Measurements from ENCODE around the gene SSH3. TPM values are rescaled to one million over a fixed set of nuclear protein-coding genes. Genes with fewer than 3 reads are reported as not detected.
A peak's percentile ranks its signal among the peaks of the same experiment; 100 is the strongest.

Gene SSH3
- total RNA-seq, 1 experiment from 2014 or later, result 10.0 TPM

DNA sequence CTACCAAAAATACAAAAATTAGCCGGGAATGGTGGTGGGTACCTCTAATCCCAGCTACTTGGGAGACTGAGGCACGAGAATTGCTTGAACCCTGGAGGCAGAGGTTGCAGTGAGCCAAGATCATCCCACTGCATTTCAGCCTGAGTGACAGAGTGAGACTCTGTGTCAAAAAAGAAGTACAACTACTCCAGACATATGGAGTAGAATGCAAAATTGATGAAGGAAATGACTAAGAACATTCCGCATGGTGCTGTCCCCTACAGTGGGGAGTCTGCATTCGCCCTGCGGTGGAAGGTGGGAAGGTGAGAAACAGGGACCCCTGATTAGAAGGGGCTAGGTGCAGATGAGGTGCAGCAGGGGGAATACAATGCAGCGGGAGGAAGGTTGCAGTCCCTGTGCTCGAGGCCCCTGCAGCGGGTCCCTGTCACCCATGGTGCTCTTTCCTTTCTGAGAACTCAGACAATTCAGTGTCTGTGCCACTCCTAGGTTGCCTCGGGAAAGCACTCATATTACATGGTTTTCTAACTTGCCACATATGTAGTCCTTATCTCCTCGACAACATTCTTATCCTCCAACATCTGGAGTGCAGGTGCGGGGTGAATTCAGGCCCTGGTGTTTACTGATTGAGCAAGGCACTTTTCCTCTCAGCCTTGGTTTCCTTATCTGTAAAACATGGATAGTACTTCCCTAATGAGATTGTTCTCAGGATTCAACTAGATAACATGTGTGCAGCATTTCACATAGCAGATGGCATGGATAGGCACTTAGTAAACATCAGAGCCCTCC, 44.8 kb downstream of the SSH3 start:
- DNase-seq (ENCODE audit: low spot score), result no peak

DNA sequence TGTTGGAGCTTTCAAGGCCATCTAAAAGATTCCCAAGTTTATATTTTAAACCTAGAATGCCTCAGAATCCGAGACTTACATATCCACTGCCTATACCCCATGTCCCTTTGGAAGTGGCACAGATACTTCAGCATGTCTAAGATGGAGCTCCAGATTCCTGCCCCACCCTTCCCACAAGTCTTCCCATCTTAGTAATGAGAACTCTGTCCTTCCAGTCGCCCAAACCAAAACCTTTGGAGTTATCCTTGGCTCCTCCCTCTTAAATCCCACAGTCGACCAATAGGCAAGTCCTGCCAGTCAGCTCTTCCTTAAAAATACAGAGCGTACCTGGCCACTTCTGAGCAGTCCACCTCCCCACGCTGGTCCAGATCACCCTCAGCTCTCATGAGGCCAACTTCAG, 45.7 kb downstream of the SSH3 start:
- DNase-seq (ENCODE audit: low spot score), result no peak

DNA sequence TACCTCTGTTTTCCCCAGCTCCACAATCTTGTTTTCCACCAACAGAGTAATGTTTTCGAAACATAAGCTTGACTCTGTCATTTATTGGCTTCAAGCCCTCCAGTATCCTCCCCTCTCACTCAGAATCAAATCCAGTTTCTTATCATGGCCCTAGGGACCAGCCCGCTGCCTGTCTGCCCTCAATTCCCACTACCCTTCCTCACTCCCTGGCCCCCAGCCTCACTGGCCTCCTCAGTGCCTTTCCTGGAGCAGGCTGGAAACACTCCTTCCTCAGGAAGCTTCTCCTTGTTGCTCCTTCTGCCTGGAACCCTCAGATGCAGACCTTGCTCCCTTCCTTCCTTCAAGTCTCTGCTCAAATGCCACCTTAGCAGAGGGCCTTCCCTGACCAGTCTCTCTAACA, 46.1 kb downstream of the SSH3 start:
- DNase-seq (ENCODE audit: low spot score), result no peak

DNA sequence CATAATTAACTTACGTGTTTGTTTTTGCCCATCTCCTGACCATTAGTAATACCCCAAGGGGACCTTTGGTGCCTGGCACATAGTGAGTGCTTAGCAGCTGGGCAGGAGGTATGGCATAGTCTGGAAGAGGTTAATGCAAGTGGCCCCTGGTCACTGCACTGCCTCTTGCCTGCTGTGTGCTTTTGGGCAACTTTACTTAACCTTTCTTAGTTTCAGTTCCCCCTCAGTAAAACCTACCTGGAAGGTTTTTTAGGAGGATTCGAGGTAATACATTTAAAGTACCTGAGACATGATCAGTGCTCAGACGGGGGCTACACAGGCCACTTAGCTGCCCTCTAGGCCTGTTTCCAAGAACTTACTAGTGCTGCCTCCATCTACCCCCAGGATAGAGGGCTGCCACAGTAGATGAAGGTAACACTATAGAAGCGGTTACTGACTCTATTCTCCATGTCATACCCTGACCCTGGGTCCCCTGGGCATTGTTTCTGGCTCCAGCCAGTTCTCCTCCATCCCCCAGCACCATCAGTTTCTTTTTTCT, 46.7 kb downstream of the SSH3 start:
- DNase-seq (ENCODE audit: low spot score), result no peak

DNA sequence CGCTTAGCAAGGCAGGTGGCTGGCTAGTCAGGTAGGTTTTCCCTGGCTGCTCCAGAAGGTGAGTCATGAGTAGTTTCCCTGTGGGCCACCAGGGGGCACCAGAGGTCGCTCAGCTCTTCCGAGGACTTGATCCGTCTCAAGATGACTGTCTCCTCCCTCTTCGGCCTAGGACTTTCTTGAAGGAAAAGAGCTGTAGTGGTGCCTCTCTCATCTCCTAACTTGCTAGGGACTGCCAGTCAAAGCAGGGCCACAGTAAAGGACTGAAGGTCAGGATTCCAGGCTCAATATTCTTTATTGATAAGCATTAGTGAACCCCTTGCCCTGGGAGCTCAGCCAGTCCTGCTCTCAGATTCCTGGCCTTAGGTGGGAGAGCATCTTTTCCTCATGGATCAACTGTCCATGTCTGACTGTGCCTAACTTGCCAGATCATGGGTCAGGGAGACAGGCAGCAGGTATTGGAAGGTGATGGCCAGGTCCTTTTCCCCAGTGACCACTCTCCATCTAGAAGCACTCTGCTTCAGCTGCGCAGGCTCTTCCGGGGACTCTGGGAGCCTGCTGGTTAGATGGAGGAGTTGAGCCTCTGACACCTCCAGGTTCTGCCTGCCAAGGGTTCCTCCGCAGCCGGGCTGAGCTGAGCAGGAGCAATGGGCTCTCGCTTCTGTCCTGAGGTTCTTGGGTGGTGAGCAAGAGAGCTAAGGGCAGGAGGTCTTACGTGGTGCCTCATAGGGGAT, 48.1 kb downstream of the SSH3 start:
- peak; percentile 75 for DNase-seq (ENCODE audit: low spot score)

DNA sequence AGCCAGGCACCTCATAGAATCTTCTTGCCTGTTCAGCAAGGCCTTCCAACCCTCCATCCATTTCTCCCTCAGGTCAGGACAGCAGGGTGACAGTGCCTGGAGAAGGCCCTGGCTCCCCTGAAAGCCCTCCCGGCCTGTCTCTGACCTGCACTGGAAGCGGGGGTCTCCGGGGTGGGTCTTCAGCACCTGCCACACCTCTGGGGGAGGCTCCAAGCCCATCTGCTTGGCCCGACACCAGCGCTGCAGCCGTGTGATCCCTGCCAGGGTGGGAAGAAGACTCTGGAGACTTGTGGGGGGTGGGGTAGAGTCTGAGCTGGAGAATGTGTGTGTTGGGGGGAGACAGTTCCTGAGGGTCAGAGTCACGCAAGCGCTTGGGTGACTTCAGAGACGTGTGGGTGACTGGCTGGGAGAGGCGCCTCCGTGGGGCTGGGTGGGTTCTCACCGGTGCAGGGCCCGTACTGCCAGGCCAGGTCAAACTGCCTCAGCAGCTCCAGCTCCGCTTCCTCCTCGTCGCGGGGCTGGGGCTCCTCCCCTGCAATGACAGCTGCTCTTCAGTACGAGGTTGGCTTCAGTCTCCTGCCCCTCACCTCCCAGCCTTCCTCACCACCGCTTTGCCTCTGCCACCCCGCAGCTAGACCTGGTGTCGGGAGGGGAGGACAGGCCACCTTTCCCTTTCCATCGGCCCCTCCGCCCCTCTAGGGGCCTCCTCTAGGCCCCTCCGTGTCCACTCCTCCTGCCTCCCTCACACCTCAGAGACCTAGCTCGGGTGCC, 49.4 kb downstream of the SSH3 start:
- DNase-seq (ENCODE audit: low spot score), result no peak

DNA sequence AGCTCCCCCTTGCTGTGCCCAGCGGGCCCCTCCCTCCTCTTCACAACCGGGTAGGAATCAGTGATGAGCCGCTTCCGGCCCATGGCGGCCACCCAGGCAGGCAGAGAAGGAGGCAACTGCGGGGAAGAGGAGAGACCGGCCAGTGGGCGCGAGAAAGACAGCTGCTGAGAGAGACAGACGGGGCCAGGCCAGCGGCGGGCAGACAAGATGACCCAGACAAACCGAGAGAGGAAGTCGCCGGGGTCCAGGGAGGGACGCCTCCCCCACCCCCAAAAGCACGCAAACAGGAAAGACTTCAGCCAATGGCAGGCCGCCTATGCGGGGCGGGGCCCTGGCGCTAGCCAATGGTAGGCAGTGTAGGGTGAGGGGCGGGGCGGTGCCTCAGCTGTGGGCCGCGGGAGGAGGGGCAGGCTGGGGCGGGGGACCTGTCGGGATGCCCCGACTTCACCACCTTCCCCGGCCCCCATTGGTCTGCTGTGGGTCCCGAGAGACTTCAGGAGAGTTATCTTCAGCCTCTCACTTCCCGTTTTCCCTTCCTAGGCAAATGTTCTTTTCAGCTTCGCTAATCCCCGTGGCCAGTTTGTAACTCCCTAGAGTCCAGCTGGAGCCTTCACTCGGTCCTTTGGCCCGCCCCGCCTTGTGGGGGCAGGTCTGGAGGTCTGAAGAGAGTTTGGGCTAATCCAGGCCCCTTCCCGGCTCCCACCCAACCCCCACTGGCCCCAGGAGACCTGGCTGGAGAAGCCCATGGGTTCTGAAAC, 50.2 kb downstream of the SSH3 start, which contains the start of gene POLD4:
POLD4 (minus strand) TSS at position 230 of the 758 bp plus-strand sequence; CDS start at position 83, 147 bp downstream.
- peak; percentile 93 for DNase-seq (ENCODE audit: low spot score)

DNA sequence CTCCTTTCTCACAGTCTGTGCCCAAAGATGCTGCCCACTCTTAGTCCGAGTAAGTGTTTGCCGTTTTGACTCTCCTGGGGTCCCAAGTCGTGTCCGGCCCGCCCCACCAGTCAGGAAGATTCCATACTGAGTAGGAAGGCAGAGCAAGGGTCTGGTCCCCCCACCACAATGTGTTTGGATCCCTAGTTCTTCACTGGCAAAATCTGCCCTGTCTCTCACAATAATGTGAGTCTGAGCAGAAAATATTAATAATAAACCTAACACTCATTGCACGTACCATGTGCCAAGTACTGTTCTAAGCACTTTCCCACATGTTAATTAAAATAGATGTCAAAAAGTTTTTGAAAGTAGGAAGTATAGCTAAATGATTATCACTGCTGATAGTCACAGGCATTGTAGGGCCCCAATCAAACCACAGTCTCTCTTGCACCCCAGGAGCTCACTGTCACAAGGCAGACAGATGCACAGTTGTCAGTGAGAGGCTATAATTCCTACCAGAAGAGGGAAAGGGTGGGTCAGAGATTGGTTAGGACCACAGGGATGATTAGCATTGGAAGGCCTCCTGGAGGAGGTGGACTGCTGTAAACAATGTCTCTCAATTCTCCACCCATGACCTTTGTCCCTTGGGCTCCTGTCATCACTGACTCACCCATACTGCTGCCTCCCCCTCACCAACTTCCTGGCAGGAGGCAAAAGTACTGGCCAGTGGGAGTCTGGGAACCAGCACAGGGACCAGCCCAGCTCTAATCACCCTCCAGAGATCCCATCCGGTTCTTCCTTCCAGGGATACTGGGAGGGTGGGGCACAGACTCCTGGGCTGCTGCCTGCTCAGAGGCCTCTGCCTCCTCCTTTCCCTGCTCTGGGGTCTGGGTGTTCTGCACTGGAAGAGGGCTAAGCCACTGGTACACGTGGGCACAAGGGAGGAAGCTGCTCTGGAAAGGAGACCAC, 51.0 kb downstream of the SSH3 start:
- DNase-seq (ENCODE audit: low spot score), result peak; percentile 98

DNA sequence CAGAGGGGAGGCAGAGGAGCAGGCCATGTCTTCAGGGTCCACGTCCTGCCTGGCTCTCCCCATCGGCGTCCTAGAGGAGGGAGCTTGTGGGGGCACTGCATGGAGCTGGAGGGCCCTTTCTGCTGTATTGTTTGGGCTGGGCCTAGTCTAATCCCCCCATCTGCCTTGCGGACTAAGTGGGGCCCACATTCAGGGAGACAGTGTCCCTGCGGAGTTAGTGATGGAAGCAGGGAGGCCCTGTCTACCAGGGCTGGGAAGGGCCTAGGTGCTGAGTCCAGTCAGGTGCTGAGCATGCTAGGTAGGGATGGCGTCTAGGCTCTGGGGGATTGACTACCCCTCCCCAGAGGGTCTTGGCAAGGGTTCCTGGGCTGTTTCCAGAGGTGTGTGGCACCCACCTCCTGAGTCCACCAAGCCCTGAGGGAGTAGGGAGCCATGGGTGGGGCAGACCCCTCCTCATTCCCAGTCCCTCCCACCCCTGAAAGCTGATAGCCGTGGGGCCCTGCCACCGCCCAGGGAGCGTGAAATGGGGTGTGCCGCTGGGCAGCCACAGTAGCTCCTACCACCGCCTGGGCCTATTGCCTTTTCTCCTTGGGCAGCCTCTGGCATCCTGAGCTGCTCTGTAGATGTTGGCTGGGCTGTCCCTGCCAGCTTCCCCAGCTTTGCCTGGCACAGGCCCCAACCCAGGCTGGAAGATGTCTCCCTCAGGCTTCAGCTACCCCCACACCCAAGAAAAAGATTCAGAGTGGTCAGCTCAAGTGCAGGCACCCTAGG, 51.9 kb downstream of the SSH3 start:
- no peak for DNase-seq (ENCODE audit: low spot score)

DNA sequence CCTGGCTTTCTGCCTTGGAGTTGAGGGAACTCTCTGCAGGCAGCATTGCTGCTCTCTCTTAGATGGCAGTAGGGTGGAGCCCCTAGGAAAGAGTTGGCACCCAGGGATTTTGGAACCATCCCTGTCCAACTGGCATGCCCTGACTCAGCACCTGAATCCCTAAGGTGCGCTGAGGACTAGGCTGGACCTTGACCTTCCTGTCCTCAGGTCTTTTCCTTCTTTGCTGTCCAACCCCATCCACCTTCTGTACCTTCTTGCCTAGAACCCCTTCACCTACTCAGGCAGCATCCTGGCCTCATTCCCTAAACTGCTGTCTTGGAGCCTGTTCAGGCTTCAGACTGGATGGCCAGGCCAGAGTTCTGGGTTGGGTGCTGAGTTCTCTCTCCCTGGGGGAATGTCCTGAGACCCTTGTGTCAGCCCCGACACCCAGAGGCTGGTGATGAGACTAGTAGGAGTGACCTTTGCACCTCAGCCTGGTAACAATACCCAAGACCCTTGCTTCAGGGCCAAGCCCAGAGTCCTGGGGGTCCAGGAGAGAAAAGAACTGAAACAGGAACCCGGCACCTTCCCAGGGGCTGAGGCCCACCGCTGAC, 52.6 kb downstream of the SSH3 start:
- DNase-seq (ENCODE audit: low spot score), result no peak

DNA sequence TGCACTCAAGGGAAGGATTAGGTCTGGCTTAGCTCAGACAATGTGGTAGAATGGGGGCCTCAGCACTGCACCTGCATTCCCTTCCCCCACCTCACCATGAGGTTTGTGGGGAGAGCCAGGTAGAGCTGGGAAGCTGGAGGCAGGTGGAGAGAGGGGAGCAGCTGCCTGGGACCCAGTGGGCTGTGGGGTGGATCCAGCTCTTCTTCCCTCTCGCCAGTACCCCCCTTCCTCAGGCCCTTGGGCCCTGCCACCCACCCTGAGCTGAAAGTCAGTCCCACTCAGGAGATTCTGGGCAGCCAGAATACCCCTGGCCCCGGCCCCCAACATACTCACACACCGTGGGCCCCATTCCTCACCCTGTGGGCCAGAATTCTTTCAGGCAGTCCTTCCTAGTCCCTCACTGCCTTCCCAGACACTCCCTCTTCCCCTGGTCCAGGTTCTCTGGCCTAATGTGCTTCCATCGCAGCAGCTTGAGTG, 53.1 kb downstream of the SSH3 start:
- DNase-seq (ENCODE audit: low spot score), result no peak

DNA sequence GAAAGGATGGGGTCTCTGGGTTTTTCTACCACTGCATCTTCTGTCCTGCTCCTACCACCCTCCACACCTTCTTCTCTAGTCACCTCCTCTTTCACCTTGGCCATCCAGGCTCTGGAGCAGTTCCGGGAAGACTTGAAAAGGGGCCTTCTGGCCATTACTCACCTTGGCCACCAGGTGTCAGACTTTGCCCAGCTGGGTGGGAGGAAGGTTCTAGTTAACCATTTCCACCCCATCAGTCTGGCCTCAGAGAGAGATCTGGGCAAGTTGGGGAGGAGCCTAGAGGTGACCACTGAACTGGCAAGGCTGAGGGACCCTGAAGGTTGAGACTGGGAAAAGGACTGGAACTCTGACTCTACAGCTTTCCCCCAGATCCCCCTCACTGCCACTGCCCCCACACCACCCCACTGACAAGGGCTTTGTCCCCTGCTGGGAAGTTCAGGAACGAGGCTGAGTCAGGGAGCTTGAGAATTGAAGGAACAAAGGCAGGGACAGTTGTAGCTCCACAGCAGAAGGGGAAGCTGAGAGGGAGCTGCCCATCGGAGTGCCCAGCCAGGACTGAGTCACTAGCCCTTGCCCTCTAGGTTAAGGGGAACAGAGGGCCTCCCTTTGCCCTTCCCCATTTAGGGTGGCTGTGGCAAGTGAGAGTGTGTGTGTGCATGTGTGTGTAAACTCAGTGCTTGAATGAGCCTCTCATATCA, 53.7 kb downstream of the SSH3 start:
- peak; percentile 77 for DNase-seq (ENCODE audit: low spot score)

DNA sequence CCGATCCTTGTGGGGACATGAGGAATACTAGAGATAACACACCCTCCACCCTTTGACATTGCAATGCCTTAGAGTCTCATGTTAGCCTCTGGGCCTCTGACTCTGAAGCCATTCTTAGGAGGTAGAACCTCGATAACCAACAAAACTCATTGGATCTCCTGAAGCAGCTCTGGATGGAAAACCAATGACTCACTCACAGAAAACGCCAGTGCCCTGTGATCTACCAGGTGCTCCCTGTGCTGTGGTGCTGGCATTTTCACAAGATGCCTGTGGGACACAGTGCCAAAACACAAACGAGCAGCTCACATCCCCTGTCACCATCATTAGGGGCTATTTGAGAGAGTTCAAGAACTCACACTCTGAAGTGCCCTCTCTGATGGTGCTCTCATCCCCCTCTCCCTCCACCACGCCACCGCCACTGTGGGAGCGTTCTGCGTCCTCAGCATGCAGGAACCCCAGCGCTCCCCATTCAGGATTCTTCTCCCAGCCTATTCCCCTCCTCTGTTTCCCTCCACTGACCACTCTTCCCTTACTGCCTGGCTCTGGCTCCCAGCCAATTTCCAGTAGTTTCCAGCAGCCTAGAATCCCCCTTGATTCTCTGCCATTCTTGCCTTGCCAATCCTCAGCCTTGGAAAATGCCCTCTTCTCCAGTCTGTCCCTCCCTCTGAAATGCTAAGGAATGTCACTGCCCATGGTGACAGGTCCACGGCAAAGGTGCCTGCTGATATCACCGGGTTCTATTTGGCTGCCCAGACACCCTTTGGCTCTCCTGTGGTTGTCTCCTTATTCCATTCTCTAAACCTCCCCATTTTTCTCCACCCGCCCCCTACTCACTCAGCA, 54.7 kb downstream of the SSH3 start:
- peak; percentile 86 for DNase-seq (ENCODE audit: low spot score)

Measured in A172 (cell line).